HCT116 (cell line): Measurements from ENCODE around the gene MYBPHL. TPM values are rescaled to one million over a fixed set of nuclear protein-coding genes. Genes with fewer than 3 reads are reported as not detected.

Experiments
- ATAC-seq: fragments of 200-7000 bp; cut with Tn5 transposase; 2 replicates; pipeline ENCODE4 v1.9.1; 2020; ENCODE audit warnings: mild to moderate bottlenecking, moderate library complexity
- BruUV-seq: library from RNA; stranded (reverse); fragments of 400-500 nt; replicated peaks from 2 replicates; lab custom pipeline; 2021; lab: Mats Ljungman, UMichigan
- CTCF ChIA-PET: fragments of 300-600 bp; sonication (Branson Sonifier 250); formaldehyde crosslinking; loops from one replicate; lab custom pipeline; 2021; ENCODE audit warnings: antibody characterized with exemption; lab: Charles Lee
- POLR2A ChIA-PET: fragments of 300-600, 350-600 bp; sonication (Branson Sonifier 250); formaldehyde crosslinking; loops from one replicate; lab custom pipeline; 2021; ENCODE audit warnings: antibody characterized with exemption; lab: Charles Lee
- RAD21 ChIA-PET, 2 experiments: fragments of 300-600 bp; sonication (Branson Sonifier 250); formaldehyde crosslinking; loops; one replicate each; lab custom pipeline; 2023; ENCODE audit warnings: low total read pairs in 2 of 2; ENCODE audit not compliant: uncharacterized antibody in 2 of 2, unreplicated experiment in 2 of 2, low non-redundant PET in 1 of 2; lab: Charles Lee
- DNase-seq: peaks from one replicate; pipeline ENCODE4 v3.0.0-alpha.2; 2010; ENCODE audit warnings: low read depth, low spot score
- H2AFZ ChIP-seq: fragments of 200-600 bp; shearing (Covaris generic), sonication (generic); 2 replicates; pipeline ENCODE4 v1.6.1; 2017; ENCODE audit warnings: low read depth, mixed run types, mixed read lengths, antibody characterized with exemption, low read length; ENCODE audit not compliant: poor library complexity, severe bottlenecking
- H3K27ac ChIP-seq: 2 replicates; pipeline ENCODE4 v1.5.1; 2012; ENCODE audit warnings: low read depth, low read length
- H3K27me3 ChIP-seq: fragments of 200-600 bp; sonication (generic); 2 replicates; pipeline ENCODE4 v1.6.1; 2016; ENCODE audit warnings: mixed run types, low read length, mixed read lengths; ENCODE audit not compliant: insufficient read depth
- H3K36me3 ChIP-seq, 2 experiments: fragments of 200-500 bp in 1 of 2; fragments of 200-600 bp in 1 of 2; sonication (Bioruptor generic) in 1 of 2; sonication (generic) in 1 of 2; 2 replicates each; pipeline versions ENCODE4 v1.5.1 to v1.6.1; 2014 to 2016; ENCODE audit warnings: low read length in 2 of 2, inconsistent platforms in 1 of 2, mixed read lengths in 1 of 2, mixed run types in 1 of 2; ENCODE audit not compliant: insufficient read depth in 2 of 2, control insufficient read depth in 1 of 2
- H3K4me1 ChIP-seq, 2 experiments: fragments of 200-600 bp in 1 of 2; sonication (generic) in 1 of 2; 2 replicates each; pipeline versions ENCODE4 v1.5.1 to v1.6.1; 2012 to 2017; ENCODE audit warnings: low read length in 2 of 2, inconsistent platforms in 1 of 2, mild to moderate bottlenecking in 1 of 2, mixed read lengths in 1 of 2, mixed run types in 1 of 2, moderate library complexity in 1 of 2; ENCODE audit not compliant: insufficient read depth in 2 of 2, control insufficient read depth in 1 of 2
- H3K4me2 ChIP-seq: fragments of 200-600 bp; sonication (generic); 2 replicates; pipeline ENCODE4 v1.6.1; 2017; ENCODE audit warnings: mixed run types, low read length, mixed read lengths
- H3K4me3 ChIP-seq, 2 experiments: fragments of 200-600 bp in 1 of 2; sonication (generic) in 1 of 2; replicated peaks in 1 of 2; 2 replicates each; pipeline ENCODE4 v1.5.1; 2011 to 2016; ENCODE audit warnings: low read length in 2 of 2, control low read depth in 1 of 2, low read depth in 1 of 2, mild to moderate bottlenecking in 1 of 2, mixed read lengths in 1 of 2, mixed run types in 1 of 2
- H3K79me2 ChIP-seq: fragments of 200-600 bp; sonication (generic); 2 replicates; pipeline ENCODE4 v1.6.1; 2017; ENCODE audit warnings: mild to moderate bottlenecking, mixed run types, low read length, moderate library complexity, mixed read lengths; ENCODE audit not compliant: insufficient read depth
- H3K9ac ChIP-seq: fragments of 200-600 bp; sonication (generic); 2 replicates; pipeline ENCODE4 v1.6.1; 2016; ENCODE audit warnings: low read length, mixed read lengths
- H3K9me2 ChIP-seq: fragments of 200-600 bp; sonication (generic), shearing (Covaris generic); 2 replicates; pipeline ENCODE4 v1.6.1; 2017; ENCODE audit warnings: mixed run types, mild to moderate bottlenecking, moderate library complexity; ENCODE audit not compliant: insufficient read depth
- H3K9me3 ChIP-seq, 2 experiments: fragments of 200-500 bp in 1 of 2; fragments of 200-600 bp in 1 of 2; sonication (Bioruptor generic) in 1 of 2; sonication (generic) in 1 of 2; 2 replicates each; pipeline ENCODE4 v1.6.1; 2014 to 2017; ENCODE audit warnings: low read length in 2 of 2, mixed read lengths in 2 of 2, inconsistent platforms in 1 of 2, low read depth in 1 of 2, mild to moderate bottlenecking in 1 of 2, mixed run types in 1 of 2, moderate library complexity in 1 of 2; ENCODE audit not compliant: control insufficient read depth in 1 of 2, insufficient read depth in 1 of 2
- H4K20me1 ChIP-seq: fragments of 200-600 bp; sonication (generic), shearing (Covaris generic); 2 replicates; pipeline ENCODE4 v1.6.1; 2017; ENCODE audit warnings: mixed run types, mild to moderate bottlenecking, moderate library complexity; ENCODE audit not compliant: insufficient read depth
- CBX3 ChIP-seq: IDR thresholded peaks from 2 replicates; pipeline ENCODE4 v1.6.1; 2012; ENCODE audit warnings: low read depth
- CEBPB ChIP-seq: IDR thresholded peaks from 2 replicates; pipeline ENCODE4 v1.6.1; 2012; ENCODE audit warnings: low read depth
- EGR1 ChIP-seq: IDR thresholded peaks from 2 replicates; pipeline ENCODE4 v1.6.1; 2012; ENCODE audit warnings: low read depth
- ELF1 ChIP-seq: IDR thresholded peaks from 2 replicates; pipeline ENCODE4 v1.6.1; 2012; ENCODE audit warnings: low read depth, borderline replicate concordance
- EZH2 ChIP-seq: fragments of 200-600 bp; sonication (generic); IDR thresholded peaks from 2 replicates; pipeline ENCODE4 v1.6.1; 2017; ENCODE audit warnings: antibody characterized with exemption, mixed run types
- EZH2phosphoT487 ChIP-seq: fragments of 200-600 bp; IDR thresholded peaks from 2 replicates; pipeline ENCODE4 v1.6.1; 2018; ENCODE audit warnings: antibody characterized with exemption, borderline replicate concordance
- FOSL1 ChIP-seq: IDR thresholded peaks from 2 replicates; pipeline ENCODE4 v1.6.1; 2012; ENCODE audit warnings: low read depth
- JUND ChIP-seq: IDR thresholded peaks from 2 replicates; pipeline ENCODE4 v1.6.1; 2012
- POLR2A ChIP-seq: IDR thresholded peaks from 2 replicates; pipeline ENCODE4 v1.7.0; 2011; ENCODE audit warnings: borderline replicate concordance; ENCODE audit not compliant: insufficient read depth, insufficient read length; ENCODE audit errors: extremely low read depth
- RAD21 ChIP-seq: IDR thresholded peaks from 2 replicates; pipeline ENCODE4 v1.6.1; 2012; ENCODE audit warnings: low read depth, mild to moderate bottlenecking
- SIN3A ChIP-seq: IDR thresholded peaks from 2 replicates; pipeline ENCODE4 v1.6.1; 2012; ENCODE audit warnings: low read depth
- SP1 ChIP-seq: IDR thresholded peaks from 2 replicates; pipeline ENCODE4 v1.6.1; 2012; ENCODE audit warnings: low read depth
- SRF ChIP-seq: IDR thresholded peaks from 2 replicates; pipeline ENCODE4 v1.6.1; 2012; ENCODE audit warnings: low read depth
- TCF7L2 ChIP-seq: IDR thresholded peaks from 2 replicates; pipeline ENCODE4 v1.7.0; 2011; ENCODE audit warnings: borderline replicate concordance, inconsistent platforms; ENCODE audit not compliant: insufficient read depth, insufficient read length; ENCODE audit errors: extremely low read depth
- ZFX ChIP-seq: fragments of 450-650 bp; IDR thresholded peaks from 2 replicates; pipeline ENCODE4 v1.6.1; 2017
- intact Hi-C: fragments of 100-400 bp; cut with micrococcal nuclease; formaldehyde crosslinking; loops from 2 replicates; pipeline ENCODE4 v1.10.0; 2022
- total RNA-seq: library from RNA; stranded (reverse); gene quantifications from one replicate; pipeline ENCODE4 v1.2.1, GENCODE V29; 2021; ENCODE audit not compliant: unreplicated experiment
- TF ChIP-seq, protein P1 (sequence below): IDR thresholded peaks from 2 replicates; pipeline ENCODE4 v1.6.1; 2012
- TF ChIP-seq, protein P2 (sequence below), 3 experiments: fragments of 200-600 bp in 1 of 3; sonication (generic) in 1 of 3; IDR thresholded peaks in 2 of 3; conservative IDR thresholded peaks in 1 of 3; 2 replicates each; pipeline ENCODE4 v1.5.1; 2012 to 2017; ENCODE audit warnings: low read depth in 2 of 3, low read length in 2 of 3, antibody characterized with exemption in 1 of 3, borderline replicate concordance in 1 of 3, control low read depth in 1 of 3, mild to moderate bottlenecking in 1 of 3, mixed read lengths in 1 of 3, mixed run types in 1 of 3, moderate library complexity in 1 of 3; ENCODE audit not compliant: insufficient read depth in 1 of 3
- TF ChIP-seq, protein P3 (sequence below): IDR thresholded peaks from 2 replicates; pipeline ENCODE4 v1.6.1; 2011; ENCODE audit warnings: mild to moderate bottlenecking, low read length, moderate library complexity; ENCODE audit not compliant: insufficient replicate concordance; ENCODE audit errors: extremely low read depth
- TF ChIP-seq, protein P4 (sequence below): IDR thresholded peaks from 2 replicates; pipeline ENCODE4 v1.6.1; 2012; ENCODE audit warnings: low read depth
- TF ChIP-seq, protein P5 (sequence below): IDR thresholded peaks from 2 replicates; pipeline ENCODE4 v1.6.1; 2012

Gene MYBPHL
- total RNA-seq, 1 experiment from 2014 or later: 1.0 TPM

DNA sequence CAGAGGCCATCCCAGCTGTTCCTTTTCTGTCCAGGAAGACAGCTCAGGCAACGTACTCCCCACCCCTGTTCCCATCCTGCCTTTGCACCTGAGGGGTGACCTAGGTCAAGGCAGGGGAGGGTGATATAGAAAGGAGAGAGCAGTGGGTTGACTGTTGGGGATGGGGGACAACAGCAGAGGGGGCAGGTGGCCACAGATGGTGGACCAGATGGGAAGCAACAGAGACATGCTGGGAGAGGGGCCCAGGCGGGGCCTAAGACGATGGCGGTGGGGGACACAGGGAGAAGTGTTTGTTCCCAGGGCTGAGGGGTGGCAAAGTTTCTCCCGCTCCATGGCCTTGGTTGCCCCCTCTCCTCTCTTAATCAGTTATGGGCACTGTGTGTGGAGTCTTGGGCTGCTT is 51.1 kb downstream of the MYBPHL start:
- Histone ChIP-seq H4K20me1 (no peaks in the 10 kb centered on the region), H3K27ac (no peak overlapping the region), H3K4me3 (no peak overlapping the region), H3K9ac (no peak overlapping the region), H3K27me3 (no peaks in the 10 kb centered on the region), H3K4me2 (no peak overlapping the region), H3K79me2 (no peaks in the 10 kb centered on the region), H3K9me2 (no peaks in the 10 kb centered on the region), H2AFZ (no peak overlapping the region), H3K36me3 (no peaks in the 10 kb centered on the region), H3K4me1 (peaks cover 3 to 10% of the 10 kb centered on the region in 2 experiments; a peak in 2 of 4 replicates), H3K9me3 (no peaks in the 10 kb centered on the region)
- ATAC-seq (no peak), DNase-seq (no peak)
- POLR2A ChIA-PET: no interaction called here
- RAD21 ChIA-PET: interaction anchor here in 1 of 2 experiments (0.5 to 1.0 kb wide), 2 partner anchors 54 to 156 kb away, joined by 3 read pairs; no protein-coding TSS in a partner anchor
- intact Hi-C loops: no loop called here
- CTCF ChIA-PET: no interaction called here
- no peak for TF ChIP-seq POLR2A
- TF ChIP-seq FOSL1: no peak
- TF ChIP-seq EGR1: no peak
- TF ChIP-seq, protein P1, sequence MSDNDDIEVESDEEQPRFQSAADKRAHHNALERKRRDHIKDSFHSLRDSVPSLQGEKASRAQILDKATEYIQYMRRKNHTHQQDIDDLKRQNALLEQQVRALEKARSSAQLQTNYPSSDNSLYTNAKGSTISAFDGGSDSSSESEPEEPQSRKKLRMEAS: no peak
- TF ChIP-seq SIN3A: no peak
- TF ChIP-seq SRF: no peak
- no peak for TF ChIP-seq TCF7L2
- TF ChIP-seq JUND: no peak
- no peak for TF ChIP-seq EZH2
- no peak for TF ChIP-seq CEBPB
- no peak for TF ChIP-seq CBX3
- TF ChIP-seq RAD21: no peak
- TF ChIP-seq EZH2phosphoT487: no peak
- TF ChIP-seq ELF1: no peak
- TF ChIP-seq, protein P2, sequence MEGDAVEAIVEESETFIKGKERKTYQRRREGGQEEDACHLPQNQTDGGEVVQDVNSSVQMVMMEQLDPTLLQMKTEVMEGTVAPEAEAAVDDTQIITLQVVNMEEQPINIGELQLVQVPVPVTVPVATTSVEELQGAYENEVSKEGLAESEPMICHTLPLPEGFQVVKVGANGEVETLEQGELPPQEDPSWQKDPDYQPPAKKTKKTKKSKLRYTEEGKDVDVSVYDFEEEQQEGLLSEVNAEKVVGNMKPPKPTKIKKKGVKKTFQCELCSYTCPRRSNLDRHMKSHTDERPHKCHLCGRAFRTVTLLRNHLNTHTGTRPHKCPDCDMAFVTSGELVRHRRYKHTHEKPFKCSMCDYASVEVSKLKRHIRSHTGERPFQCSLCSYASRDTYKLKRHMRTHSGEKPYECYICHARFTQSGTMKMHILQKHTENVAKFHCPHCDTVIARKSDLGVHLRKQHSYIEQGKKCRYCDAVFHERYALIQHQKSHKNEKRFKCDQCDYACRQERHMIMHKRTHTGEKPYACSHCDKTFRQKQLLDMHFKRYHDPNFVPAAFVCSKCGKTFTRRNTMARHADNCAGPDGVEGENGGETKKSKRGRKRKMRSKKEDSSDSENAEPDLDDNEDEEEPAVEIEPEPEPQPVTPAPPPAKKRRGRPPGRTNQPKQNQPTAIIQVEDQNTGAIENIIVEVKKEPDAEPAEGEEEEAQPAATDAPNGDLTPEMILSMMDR (IDR thresholded peaks at IDR 0.05 in 2 of 3, conservative IDR thresholded peaks at IDR 0.05 in 1 of 3; ENCODE audit: borderline replicate concordance in 1 of 3, insufficient read depth in 1 of 3, low read depth in 2 of 3, low read length in 2 of 3): no peak
- TF ChIP-seq SP1: no peak
- TF ChIP-seq, protein P3, sequence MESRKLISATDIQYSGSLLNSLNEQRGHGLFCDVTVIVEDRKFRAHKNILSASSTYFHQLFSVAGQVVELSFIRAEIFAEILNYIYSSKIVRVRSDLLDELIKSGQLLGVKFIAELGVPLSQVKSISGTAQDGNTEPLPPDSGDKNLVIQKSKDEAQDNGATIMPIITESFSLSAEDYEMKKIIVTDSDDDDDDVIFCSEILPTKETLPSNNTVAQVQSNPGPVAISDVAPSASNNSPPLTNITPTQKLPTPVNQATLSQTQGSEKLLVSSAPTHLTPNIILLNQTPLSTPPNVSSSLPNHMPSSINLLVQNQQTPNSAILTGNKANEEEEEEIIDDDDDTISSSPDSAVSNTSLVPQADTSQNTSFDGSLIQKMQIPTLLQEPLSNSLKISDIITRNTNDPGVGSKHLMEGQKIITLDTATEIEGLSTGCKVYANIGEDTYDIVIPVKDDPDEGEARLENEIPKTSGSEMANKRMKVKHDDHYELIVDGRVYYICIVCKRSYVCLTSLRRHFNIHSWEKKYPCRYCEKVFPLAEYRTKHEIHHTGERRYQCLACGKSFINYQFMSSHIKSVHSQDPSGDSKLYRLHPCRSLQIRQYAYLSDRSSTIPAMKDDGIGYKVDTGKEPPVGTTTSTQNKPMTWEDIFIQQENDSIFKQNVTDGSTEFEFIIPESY: no peak
- no peak for TF ChIP-seq ZFX
- TF ChIP-seq, protein P4, sequence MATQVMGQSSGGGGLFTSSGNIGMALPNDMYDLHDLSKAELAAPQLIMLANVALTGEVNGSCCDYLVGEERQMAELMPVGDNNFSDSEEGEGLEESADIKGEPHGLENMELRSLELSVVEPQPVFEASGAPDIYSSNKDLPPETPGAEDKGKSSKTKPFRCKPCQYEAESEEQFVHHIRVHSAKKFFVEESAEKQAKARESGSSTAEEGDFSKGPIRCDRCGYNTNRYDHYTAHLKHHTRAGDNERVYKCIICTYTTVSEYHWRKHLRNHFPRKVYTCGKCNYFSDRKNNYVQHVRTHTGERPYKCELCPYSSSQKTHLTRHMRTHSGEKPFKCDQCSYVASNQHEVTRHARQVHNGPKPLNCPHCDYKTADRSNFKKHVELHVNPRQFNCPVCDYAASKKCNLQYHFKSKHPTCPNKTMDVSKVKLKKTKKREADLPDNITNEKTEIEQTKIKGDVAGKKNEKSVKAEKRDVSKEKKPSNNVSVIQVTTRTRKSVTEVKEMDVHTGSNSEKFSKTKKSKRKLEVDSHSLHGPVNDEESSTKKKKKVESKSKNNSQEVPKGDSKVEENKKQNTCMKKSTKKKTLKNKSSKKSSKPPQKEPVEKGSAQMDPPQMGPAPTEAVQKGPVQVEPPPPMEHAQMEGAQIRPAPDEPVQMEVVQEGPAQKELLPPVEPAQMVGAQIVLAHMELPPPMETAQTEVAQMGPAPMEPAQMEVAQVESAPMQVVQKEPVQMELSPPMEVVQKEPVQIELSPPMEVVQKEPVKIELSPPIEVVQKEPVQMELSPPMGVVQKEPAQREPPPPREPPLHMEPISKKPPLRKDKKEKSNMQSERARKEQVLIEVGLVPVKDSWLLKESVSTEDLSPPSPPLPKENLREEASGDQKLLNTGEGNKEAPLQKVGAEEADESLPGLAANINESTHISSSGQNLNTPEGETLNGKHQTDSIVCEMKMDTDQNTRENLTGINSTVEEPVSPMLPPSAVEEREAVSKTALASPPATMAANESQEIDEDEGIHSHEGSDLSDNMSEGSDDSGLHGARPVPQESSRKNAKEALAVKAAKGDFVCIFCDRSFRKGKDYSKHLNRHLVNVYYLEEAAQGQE: no peak
- TF ChIP-seq, protein P5, sequence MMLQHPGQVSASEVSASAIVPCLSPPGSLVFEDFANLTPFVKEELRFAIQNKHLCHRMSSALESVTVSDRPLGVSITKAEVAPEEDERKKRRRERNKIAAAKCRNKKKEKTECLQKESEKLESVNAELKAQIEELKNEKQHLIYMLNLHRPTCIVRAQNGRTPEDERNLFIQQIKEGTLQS: no peak
- no TSS peak for BruUV-seq
